H1 (cell line): Measurements from ENCODE around the gene SASH3. TPM values are rescaled to one million over a fixed set of nuclear protein-coding genes. Genes with fewer than 3 reads are reported as not detected.

Experiments
- POU5F1 ChIP-seq: IDR thresholded peaks from 2 replicates; pipeline ENCODE4 v1.6.1; 2011; ENCODE audit warnings: low read depth, mild to moderate bottlenecking, low read length, moderate library complexity
- RFX5 ChIP-seq: IDR thresholded peaks from 2 replicates; pipeline ENCODE4 v1.6.1; 2011; ENCODE audit warnings: low read depth, low read length, improper control_type of control experiment, borderline replicate concordance
- polyA plus RNA-seq, 7 experiments: library from polyadenylated mRNA; depleted of rRNA in 3 of 7; stranded (reverse) in 5 of 7; unstranded in 2 of 7; fragments of >200 nt in 5 of 7; fragments of 200-250 nt in 2 of 7; gene quantifications; 1 replicate in 5 of 7; 2 replicates in 1 of 7; 4 replicates in 1 of 7; pipeline versions ENCODE4 v1.2.1 to v1.2.3, GENCODE V29; 2011 to 2013; ENCODE audit warnings: missing spikeins in 2 of 7, mixed read lengths in 2 of 7
- total RNA-seq: library from RNA; stranded (reverse); fragmentation: NEBNext Ultra II Directional; extraction: Animal tissue kit (Norgen Biotek cat#: 25700); gene quantifications from 2 replicates; pipeline ENCODE4 v1.2.1, GENCODE V29; 2021
- TF ChIP-seq, protein P1 (sequence below): fragments of 300-600 bp; sonication (generic); IDR thresholded peaks from 2 replicates; pipeline ENCODE4 v1.7.1; 2012; ENCODE audit warnings: low read length, moderate library complexity, mild to moderate bottlenecking, inconsistent platforms; ENCODE audit not compliant: insufficient replicate concordance

The SASH3 gene
- total and polyA plus RNA-seq, 2 of the 8 experiments (the other 6 are each of a cell fraction or from before 2014, with no cell fraction given): not detected

DNA sequence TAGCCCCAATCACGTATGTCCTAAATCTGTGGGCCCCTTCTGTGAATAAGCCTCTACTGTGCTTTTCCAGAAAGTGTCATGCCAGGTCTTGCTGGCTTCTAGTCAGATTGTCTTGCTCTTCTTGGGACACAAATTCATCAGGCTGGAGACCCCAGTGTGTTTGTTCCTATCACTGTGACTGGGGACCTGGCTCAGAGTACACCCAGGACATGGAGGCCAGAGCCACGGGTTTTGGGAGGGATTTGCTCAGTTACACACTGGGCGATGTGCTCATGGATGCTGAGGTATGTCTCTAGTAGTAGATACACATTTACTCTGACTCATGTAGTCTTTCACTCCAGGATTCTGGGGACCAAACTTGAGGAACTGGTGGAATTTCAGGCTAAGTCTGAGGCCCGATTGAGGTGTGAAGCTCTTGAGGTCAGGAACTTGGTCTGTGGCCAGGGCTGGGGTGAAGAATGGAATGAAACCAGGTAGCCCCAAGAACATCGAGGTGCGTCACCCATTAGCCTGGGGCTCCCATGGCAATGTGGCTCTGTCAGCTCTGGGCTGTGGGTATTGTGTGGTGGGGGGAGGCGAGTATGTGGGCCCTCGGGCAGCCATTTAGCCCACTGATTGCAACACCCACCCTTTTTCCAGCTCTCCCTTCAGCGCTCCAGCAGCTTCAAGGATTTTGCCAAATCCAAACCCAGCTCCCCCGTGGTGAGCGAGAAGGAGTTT, 7.7 kb downstream of the SASH3 start (continued):
- TF ChIP-seq, protein P1, sequence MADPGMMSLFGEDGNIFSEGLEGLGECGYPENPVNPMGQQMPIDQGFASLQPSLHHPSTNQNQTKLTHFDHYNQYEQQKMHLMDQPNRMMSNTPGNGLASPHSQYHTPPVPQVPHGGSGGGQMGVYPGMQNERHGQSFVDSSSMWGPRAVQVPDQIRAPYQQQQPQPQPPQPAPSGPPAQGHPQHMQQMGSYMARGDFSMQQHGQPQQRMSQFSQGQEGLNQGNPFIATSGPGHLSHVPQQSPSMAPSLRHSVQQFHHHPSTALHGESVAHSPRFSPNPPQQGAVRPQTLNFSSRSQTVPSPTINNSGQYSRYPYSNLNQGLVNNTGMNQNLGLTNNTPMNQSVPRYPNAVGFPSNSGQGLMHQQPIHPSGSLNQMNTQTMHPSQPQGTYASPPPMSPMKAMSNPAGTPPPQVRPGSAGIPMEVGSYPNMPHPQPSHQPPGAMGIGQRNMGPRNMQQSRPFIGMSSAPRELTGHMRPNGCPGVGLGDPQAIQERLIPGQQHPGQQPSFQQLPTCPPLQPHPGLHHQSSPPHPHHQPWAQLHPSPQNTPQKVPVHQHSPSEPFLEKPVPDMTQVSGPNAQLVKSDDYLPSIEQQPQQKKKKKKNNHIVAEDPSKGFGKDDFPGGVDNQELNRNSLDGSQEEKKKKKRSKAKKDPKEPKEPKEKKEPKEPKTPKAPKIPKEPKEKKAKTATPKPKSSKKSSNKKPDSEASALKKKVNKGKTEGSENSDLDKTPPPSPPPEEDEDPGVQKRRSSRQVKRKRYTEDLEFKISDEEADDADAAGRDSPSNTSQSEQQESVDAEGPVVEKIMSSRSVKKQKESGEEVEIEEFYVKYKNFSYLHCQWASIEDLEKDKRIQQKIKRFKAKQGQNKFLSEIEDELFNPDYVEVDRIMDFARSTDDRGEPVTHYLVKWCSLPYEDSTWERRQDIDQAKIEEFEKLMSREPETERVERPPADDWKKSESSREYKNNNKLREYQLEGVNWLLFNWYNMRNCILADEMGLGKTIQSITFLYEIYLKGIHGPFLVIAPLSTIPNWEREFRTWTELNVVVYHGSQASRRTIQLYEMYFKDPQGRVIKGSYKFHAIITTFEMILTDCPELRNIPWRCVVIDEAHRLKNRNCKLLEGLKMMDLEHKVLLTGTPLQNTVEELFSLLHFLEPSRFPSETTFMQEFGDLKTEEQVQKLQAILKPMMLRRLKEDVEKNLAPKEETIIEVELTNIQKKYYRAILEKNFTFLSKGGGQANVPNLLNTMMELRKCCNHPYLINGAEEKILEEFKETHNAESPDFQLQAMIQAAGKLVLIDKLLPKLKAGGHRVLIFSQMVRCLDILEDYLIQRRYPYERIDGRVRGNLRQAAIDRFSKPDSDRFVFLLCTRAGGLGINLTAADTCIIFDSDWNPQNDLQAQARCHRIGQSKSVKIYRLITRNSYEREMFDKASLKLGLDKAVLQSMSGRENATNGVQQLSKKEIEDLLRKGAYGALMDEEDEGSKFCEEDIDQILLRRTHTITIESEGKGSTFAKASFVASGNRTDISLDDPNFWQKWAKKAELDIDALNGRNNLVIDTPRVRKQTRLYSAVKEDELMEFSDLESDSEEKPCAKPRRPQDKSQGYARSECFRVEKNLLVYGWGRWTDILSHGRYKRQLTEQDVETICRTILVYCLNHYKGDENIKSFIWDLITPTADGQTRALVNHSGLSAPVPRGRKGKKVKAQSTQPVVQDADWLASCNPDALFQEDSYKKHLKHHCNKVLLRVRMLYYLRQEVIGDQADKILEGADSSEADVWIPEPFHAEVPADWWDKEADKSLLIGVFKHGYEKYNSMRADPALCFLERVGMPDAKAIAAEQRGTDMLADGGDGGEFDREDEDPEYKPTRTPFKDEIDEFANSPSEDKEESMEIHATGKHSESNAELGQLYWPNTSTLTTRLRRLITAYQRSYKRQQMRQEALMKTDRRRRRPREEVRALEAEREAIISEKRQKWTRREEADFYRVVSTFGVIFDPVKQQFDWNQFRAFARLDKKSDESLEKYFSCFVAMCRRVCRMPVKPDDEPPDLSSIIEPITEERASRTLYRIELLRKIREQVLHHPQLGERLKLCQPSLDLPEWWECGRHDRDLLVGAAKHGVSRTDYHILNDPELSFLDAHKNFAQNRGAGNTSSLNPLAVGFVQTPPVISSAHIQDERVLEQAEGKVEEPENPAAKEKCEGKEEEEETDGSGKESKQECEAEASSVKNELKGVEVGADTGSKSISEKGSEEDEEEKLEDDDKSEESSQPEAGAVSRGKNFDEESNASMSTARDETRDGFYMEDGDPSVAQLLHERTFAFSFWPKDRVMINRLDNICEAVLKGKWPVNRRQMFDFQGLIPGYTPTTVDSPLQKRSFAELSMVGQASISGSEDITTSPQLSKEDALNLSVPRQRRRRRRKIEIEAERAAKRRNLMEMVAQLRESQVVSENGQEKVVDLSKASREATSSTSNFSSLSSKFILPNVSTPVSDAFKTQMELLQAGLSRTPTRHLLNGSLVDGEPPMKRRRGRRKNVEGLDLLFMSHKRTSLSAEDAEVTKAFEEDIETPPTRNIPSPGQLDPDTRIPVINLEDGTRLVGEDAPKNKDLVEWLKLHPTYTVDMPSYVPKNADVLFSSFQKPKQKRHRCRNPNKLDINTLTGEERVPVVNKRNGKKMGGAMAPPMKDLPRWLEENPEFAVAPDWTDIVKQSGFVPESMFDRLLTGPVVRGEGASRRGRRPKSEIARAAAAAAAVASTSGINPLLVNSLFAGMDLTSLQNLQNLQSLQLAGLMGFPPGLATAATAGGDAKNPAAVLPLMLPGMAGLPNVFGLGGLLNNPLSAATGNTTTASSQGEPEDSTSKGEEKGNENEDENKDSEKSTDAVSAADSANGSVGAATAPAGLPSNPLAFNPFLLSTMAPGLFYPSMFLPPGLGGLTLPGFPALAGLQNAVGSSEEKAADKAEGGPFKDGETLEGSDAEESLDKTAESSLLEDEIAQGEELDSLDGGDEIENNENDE: no peak
- TF ChIP-seq RFX5 (no peak), POU5F1 (no peak)
